Measurements from ENCODE around the gene HERC2.
"Not testable (repeated sequence)": the region's sequence is repeated elsewhere in the genome, so short reads cannot be mapped to it uniquely, and the experiment has no call there.

DNA sequence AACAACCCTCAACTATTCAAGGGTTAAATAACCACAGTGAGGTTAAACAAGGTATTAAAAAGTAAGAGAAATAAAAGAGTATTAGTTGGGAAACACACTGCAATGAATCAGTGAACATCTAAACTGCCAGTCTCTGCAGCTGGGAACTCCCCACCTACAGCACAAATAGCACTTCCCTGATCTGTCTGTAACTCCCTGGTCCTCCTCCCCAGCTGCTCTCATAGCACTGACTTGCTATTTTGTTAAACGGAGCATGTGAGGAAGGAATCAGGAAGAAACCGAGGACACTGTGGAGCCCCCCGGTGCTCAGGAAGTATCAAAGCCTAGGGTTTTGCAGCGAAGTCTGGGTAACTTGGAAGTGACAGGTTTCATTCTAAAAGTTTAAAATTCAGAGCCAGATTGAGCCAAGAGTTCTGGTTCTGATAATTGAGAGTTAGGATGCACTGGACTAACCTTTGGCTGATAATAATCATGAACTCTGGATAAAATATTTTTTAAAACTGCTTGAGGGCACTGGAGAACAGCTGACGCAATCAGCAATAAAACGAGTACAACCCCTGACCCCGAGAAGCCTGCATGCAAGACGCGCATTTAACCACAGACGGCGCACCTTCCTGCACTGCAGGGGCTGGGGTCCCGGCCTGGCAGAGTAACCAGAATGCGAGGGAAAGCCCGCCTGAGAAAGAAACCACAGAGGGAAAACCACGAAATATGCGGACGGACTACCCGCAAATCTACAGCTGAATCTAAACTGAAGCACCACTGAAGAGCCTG lies 118.7 kb downstream of the HERC2 start:
- TF ChIP-seq, protein P1, sequence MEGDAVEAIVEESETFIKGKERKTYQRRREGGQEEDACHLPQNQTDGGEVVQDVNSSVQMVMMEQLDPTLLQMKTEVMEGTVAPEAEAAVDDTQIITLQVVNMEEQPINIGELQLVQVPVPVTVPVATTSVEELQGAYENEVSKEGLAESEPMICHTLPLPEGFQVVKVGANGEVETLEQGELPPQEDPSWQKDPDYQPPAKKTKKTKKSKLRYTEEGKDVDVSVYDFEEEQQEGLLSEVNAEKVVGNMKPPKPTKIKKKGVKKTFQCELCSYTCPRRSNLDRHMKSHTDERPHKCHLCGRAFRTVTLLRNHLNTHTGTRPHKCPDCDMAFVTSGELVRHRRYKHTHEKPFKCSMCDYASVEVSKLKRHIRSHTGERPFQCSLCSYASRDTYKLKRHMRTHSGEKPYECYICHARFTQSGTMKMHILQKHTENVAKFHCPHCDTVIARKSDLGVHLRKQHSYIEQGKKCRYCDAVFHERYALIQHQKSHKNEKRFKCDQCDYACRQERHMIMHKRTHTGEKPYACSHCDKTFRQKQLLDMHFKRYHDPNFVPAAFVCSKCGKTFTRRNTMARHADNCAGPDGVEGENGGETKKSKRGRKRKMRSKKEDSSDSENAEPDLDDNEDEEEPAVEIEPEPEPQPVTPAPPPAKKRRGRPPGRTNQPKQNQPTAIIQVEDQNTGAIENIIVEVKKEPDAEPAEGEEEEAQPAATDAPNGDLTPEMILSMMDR (IDR thresholded peaks at IDR 0.05; ENCODE audit: low read length), result not testable (repeated sequence)
- not testable (repeated sequence) for TF ChIP-seq EZH2 (IDR thresholded peaks at IDR 0.05; ENCODE audit: borderline replicate concordance, low read length)

All from OCI-LY1 (cell line).